Esophagus squamous epithelium (tissue), 5 donors: Measurements from ENCODE around the gene ASPM. TPM values are rescaled to one million over a fixed set of nuclear protein-coding genes. Genes with fewer than 3 reads are reported as not detected.

ENCODE experiments used
- DNase-seq: peaks from one replicate; lab custom pipeline; 2025; lab: John Stamatoyannopoulos, UW
- H3K27ac ChIP-seq, 4 donors: fragments of 200-600 bp; sonication (generic); one replicate each; pipeline ENCODE4 v1.5.1; 2016 to 2019; ENCODE audit warnings: mild to moderate bottlenecking in 1 of 4
- H3K27me3 ChIP-seq, 4 donors: fragments of 200-600 bp; sonication (generic); 1 replicate in 3 of 4; 2 replicates in 1 of 4; pipeline versions ENCODE4 v1.5.1 to v1.6.0; 2017 to 2021; ENCODE audit warnings: antibody characterized with exemption in 1 of 4
- H3K36me3 ChIP-seq, 3 donors: fragments of 200-600 bp; sonication (generic); one replicate each; pipeline ENCODE4 v1.5.1; 2016 to 2019
- H3K4me1 ChIP-seq, 3 donors: fragments of 200-600 bp; sonication (generic); one replicate each; pipeline ENCODE4 v1.5.1; 2017 to 2019
- H3K4me3 ChIP-seq, 4 donors: fragments of 200-600 bp; sonication (generic); 1 replicate in 3 of 4; 2 replicates in 1 of 4; pipeline ENCODE4 v1.5.1; 2016 to 2019; ENCODE audit warnings: mild to moderate bottlenecking in 2 of 4, moderate library complexity in 1 of 4
- H3K9me3 ChIP-seq, 3 donors: fragments of 200-600 bp; sonication (generic); one replicate each; pipeline ENCODE4 v1.5.1; 2016 to 2019
- CTCF ChIP-seq, 6 experiments: fragments of 450-650 bp in 4 of 6; fragments of 200-600 bp in 2 of 6; sonication (generic) in 2 of 6; IDR thresholded peaks; one replicate each; pipeline ENCODE4 v1.5.1; 2016 to 2019; ENCODE audit warnings: antibody characterized with exemption in 6 of 6, mild to moderate bottlenecking in 4 of 6, moderate library complexity in 4 of 6
- POLR2A ChIP-seq, 4 donors: fragments of 450-650 bp; IDR thresholded peaks; one replicate each; pipeline ENCODE4 v1.6.1; 2017; ENCODE audit warnings: antibody characterized with exemption in 4 of 4, mild to moderate bottlenecking in 4 of 4, moderate library complexity in 3 of 4
- WGBS, 2 donors: methylation state at CpG; one replicate each; pipeline ENCODE4 v1.1.5; 2018; 5-methylcytosine and 5-hydroxymethylcytosine counted together
- intact Hi-C: fragments of 100-400 bp; cut with DNase I; formaldehyde crosslinking; loops from one replicate; pipeline ENCODE4 v1.15.0; 2022
- total RNA-seq, 4 donors: library from RNA; depleted of rRNA; stranded (reverse); fragments of >200 nt; gene quantifications; one replicate each; pipeline ENCODE4 v1.1.0, GENCODE V29; 2016
- donor health status: DM: yes; HTN: yes; CAD: no.

Gene ASPM
- total RNA-seq, 4 donors from 2014 or later: 6.0 to 21.8 (median 13.9) TPM

GRCh38 chr1:197152662-197153061 lies 6.2 kb upstream of the ASPM start:
- no peak for DNase-seq
- 81 to 82% methylated on average over 4 of the region's 4 CpGs for WGBS, 2 donors
- H3K4me1 ChIP-seq: no peaks in the 10 kb centered on the region
- intact Hi-C loops: no loop called here
- H3K36me3 ChIP-seq: no peaks in the 10 kb centered on the region
- H3K27ac ChIP-seq: no peak overlapping the region
- no peaks in the 10 kb centered on the region for H3K9me3 ChIP-seq
- H3K27me3 ChIP-seq: no peaks in the 10 kb centered on the region
- TF ChIP-seq CTCF (IDR thresholded peaks at IDR 0.05): no peak
- no peak for TF ChIP-seq POLR2A (IDR thresholded peaks at IDR 0.05)
- no peak overlapping the region for H3K4me3 ChIP-seq

GRCh38 chr1:197151185-197151584 lies 4.7 kb upstream of the ASPM start:
- Histone ChIP-seq H3K4me1 (peaks cover 0 to 8% (median 0%) of the 10 kb centered on the region in 3 donors), H3K36me3 (no peaks in the 10 kb centered on the region), H3K4me3 (no peak overlapping the region), H3K27ac (no peak overlapping the region), H3K9me3 (no peaks in the 10 kb centered on the region), H3K27me3 (no peaks in the 10 kb centered on the region)
- DNase-seq: no peak
- intact Hi-C loops: no loop called here
- TF ChIP-seq CTCF (IDR thresholded peaks at IDR 0.05) (no peak), POLR2A (IDR thresholded peaks at IDR 0.05) (no peak)
- 92 to 94% methylated on average over 1 of the region's 1 CpG for WGBS, 2 donors

DNA sequence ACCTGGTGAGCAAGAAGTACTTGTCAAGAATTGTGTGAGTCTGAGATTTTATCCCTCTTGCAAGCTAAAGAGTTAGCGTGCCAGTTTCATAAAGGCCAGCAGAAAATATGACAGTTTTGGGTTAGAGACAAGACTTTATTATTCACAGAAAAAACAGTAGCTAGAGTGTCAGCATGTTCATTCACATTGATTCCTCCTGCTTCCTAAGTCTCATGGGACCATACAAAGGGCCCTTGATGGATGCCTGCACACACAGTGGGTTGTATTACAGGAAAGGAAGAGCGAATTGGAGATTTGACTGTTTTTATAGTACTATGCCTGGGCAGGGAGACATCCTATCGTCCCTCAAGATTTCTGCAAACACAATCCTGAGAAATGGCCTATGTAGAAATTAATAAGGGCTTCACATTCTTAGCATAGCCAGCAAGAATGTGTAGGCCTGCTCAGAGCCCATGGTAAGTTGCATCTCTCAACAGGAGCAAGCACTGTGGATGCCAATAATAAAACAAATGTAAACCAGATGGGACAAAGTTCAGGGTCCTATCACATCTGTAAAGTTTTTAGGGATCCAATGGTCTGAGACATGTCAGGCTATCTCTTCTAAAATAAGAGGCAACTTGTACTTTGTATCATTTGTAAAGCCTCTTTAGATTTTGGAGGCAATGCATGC lies 4.0 kb upstream of the ASPM start:
- H3K9me3 ChIP-seq: no peaks in the 10 kb centered on the region
- H3K4me1 ChIP-seq: peaks cover 0 to 15% (median 5%) of the 10 kb centered on the region in 3 donors
- no peaks in the 10 kb centered on the region for H3K36me3 ChIP-seq
- H3K27me3 ChIP-seq: no peaks in the 10 kb centered on the region
- TF ChIP-seq CTCF (IDR thresholded peaks at IDR 0.05): no peak
- no peak for TF ChIP-seq POLR2A (IDR thresholded peaks at IDR 0.05)
- no peak overlapping the region for H3K27ac ChIP-seq
- WGBS, 2 donors: 83 to 92% methylated on average over 3 of the region's 3 CpGs
- no peak overlapping the region for H3K4me3 ChIP-seq
- DNase-seq: no peak
- intact Hi-C loops: no loop called here

DNA sequence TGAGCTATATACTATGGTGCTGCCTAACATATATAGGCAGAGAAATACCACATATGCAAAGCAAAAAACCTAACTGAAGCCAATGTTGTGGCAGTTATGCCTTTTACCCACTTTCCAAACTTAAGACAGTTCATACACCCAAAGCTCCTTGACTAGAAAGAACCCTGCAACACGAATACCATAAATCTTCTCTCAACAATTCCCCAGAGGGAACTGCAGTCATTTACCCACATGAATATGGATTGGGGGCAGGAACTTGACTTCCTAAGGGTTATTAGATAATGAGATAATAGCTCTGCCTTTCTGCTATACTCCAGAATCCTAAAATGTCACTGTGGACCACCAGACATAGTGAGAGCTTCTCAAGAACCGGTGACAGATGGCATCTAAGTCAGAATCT lies 2.9 kb upstream of the ASPM start:
- no peak overlapping the region for H3K4me3 ChIP-seq
- TF ChIP-seq POLR2A (IDR thresholded peaks at IDR 0.05) (no peak), CTCF (IDR thresholded peaks at IDR 0.05) (no peak)
- intact Hi-C loops: no loop called here
- no peaks in the 10 kb centered on the region for H3K36me3 ChIP-seq
- peaks cover 5 to 26% (median 8%) of the 10 kb centered on the region in 3 donors for H3K4me1 ChIP-seq
- H3K9me3 ChIP-seq: no peaks in the 10 kb centered on the region
- DNase-seq: no peak
- no peaks in the 10 kb centered on the region for H3K27me3 ChIP-seq
- no peak overlapping the region for H3K27ac ChIP-seq
- 74 to 90% methylated on average over 2 of the region's 2 CpGs for WGBS, 2 donors

GRCh38 chr1:197145446-197146024 lies 934 bp downstream of the ASPM start:
- no peaks in the 10 kb centered on the region for H3K36me3 ChIP-seq
- TF ChIP-seq POLR2A (IDR thresholded peaks at IDR 0.05) (no peak), CTCF (IDR thresholded peaks at IDR 0.05) (no peak)
- intact Hi-C loops: no loop called here
- H3K4me3 ChIP-seq: peak overlapping the region; percentile 78 to 84 (median 82)
- peaks cover 5 to 31% (median 8%) of the 10 kb centered on the region in 3 donors for H3K4me1 ChIP-seq
- H3K27me3 ChIP-seq: no peaks in the 10 kb centered on the region
- no peaks in the 10 kb centered on the region for H3K9me3 ChIP-seq
- DNase-seq: no peak
- peak overlapping the region; percentile 27 to 84 (median 76) for H3K27ac ChIP-seq
- WGBS, 2 donors: 2 to 3% methylated on average over 11 of the region's 11 CpGs
